ENCODE results near the gene CDH5.

The CDH5 gene

DNA sequence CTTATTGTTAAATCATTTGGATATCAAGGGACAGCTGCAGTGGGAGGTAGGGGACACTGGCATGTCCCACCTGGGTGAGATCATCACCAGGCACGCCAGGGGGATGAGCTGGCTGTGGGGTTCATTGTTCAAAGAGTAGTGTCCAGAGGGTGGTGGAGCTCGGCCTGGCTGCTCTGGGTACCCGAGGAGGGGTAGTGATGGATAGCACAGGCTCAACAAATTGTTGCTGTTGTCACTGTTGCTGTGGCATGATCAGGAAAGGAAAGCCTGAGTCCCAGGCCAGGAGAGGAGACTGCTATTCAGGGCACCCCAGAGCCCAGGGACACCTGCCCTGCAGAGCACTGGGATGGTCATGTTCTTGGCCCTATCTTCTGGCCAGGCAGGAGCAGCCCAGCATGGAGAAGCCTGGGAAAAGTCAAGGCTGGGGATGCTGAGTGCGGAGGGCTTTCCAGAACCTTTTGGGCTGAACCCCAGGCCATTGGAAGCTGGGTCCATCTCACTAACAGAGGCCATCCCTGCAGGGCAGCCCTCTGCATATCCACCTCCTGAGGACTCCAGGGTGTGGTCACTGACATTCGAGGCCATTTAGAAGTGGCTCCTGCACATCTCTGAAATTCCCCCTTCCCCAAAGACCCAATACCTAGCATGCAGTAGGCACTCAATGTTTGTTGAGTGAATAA, 72.7 kb downstream of the CDH5 start:
- TF ChIP-seq, protein P1, sequence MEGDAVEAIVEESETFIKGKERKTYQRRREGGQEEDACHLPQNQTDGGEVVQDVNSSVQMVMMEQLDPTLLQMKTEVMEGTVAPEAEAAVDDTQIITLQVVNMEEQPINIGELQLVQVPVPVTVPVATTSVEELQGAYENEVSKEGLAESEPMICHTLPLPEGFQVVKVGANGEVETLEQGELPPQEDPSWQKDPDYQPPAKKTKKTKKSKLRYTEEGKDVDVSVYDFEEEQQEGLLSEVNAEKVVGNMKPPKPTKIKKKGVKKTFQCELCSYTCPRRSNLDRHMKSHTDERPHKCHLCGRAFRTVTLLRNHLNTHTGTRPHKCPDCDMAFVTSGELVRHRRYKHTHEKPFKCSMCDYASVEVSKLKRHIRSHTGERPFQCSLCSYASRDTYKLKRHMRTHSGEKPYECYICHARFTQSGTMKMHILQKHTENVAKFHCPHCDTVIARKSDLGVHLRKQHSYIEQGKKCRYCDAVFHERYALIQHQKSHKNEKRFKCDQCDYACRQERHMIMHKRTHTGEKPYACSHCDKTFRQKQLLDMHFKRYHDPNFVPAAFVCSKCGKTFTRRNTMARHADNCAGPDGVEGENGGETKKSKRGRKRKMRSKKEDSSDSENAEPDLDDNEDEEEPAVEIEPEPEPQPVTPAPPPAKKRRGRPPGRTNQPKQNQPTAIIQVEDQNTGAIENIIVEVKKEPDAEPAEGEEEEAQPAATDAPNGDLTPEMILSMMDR (conservative IDR thresholded peaks at IDR 0.05): no peak
- H3K27ac ChIP-seq: no peak overlapping the region

DNA sequence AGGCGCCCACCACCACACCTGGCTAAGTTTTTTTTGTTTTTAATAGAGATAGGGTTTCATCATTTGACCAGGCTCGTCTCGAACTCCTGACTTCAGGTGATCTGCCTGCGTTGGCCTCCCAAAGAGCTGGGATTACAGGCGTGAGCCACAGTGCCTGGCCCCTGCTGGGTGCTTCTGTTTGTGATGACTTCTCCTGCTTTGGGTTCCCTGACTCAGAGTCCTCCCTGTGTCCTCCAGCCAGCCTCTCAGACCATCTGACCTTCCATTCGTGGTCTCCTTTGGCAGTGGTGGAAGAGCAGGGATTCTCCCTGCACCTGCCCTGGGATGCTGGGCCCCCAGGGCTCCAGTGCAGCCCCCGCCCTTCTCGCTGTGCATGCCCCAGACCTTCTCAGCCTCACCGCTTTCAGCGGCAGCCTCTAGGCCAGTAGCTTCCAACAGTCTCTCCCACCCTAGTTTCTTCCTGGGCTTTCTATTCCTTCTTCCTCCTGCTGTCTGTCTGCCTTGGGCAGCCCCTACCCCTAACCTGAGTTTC, 73.8 kb downstream of the CDH5 start:
- TF ChIP-seq, protein P1 (conservative IDR thresholded peaks at IDR 0.05): no peak
- no peak overlapping the region for H3K27ac ChIP-seq

DNA sequence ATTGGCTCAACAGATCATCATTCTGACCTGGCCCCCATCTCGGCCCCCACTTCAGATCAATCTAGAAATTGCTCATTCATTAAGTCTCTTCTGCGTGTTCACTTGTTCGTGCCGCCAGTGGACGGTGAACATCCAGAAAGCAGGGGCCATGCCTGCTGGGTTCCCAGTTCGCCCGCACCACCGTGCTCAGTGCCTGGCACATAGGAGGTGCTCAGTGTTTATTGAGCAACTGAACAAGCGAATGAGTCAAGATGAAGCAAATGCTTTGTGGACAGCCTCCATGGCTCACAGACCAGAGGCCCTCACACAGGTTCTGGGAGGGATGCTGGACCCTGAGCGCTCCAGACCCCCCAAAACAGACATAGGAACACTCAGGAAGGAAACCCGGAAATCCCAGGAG, 74.5 kb downstream of the CDH5 start:
- H3K27ac ChIP-seq: no peak overlapping the region

DNA sequence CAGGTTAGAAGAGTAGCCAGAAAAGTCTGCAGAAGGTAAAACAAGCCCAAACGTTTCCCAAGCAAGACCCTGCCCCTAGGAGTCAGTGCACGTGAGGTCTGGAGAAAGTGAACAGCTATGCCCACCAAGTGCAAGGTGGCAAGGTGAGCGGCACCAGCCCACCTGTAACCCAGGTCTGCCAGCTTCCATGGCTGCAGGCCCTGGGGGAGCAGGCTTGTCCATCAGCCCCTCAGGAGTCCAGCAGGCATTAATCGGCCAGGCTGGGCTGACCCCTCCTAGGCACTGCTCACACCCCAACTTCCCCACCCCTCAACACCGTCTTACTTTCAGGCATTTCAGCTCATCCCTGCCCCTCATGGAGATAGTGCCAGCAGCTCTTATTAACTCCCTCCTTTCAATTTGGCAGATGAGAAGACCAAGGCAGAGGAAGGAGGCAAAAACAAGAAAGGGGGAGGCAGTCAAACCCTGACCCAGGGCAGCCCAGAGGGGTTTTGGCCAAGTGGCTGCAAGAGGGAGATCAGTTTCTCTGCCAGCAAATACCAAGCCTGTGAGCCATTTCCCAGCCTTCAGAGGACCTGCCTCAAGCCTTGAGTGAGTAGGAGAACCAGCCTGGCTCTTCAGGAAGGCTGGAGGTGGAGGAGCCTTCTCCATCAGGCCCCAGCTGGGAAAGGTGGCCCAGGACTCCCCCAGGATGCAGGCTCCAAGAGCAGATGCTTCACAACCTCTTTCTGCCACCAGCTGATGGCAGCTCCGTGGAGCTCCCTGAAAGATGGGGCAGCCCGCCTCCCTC, 75.3 kb downstream of the CDH5 start:
- no peak overlapping the region for H3K27ac ChIP-seq
- TF ChIP-seq, protein P1 (conservative IDR thresholded peaks at IDR 0.05): no peak

More for the DNA sequence above, 74.5 kb downstream of the CDH5 start:
- TF ChIP-seq, protein P1 (conservative IDR thresholded peaks at IDR 0.05): no peak

DNA sequence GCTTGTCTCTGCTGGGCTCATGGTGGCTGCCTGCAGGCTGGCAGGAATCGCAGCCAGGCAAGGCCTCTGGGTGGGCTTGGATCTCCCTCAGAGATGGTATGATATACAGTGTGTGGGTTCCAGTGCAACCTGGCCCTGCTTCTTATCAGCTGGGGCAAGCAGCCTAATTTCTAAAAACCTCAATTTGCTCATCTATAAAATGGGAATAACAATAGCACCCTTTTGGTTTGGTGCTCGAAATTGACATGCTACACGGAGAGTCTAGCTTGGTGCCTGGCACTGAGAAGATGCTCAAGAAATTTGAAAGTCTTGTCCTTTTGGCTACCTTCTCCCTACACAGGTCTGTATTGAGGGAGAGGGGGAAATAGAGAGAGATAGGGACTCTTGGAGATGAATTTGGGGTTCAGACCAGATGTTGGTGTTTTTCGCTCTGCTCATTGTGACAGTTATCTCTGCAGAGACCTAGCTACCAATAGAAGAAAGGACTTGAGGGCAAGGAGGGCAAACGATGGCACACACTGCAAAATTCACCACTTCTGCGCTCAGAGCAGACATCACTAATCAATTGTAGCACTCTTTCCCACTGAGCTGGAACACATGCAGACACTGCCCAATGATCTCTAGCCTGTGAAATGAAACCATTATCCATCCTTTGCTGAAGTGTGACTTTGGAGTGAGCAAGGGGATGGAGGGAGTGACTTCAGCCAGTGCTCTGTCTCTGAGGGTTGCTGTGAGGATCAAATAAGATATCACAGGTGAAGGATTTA, 76.2 kb downstream of the CDH5 start:
- TF ChIP-seq, protein P1 (conservative IDR thresholded peaks at IDR 0.05): no peak

DNA sequence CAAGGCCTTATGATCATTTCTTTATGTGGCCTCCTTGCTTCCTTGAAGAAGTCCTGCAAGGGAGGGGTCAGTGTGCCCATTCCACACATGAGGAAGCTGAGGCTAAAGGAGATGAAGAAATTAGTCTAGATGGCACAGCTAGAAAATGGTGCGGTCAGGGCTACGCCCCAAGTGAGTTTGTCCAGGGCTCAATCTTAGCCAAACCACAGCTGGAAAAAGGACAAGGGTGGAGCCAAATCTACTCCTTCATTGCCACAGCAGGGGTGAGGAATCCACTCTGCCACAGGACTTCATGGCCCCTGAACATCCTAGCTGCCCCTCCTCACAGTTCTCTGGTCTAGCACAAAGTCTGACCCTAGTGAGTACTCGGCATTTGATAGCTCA, 76.8 kb downstream of the CDH5 start:
- TF ChIP-seq, protein P1 (conservative IDR thresholded peaks at IDR 0.05): no peak
- no peak overlapping the region for H3K27ac ChIP-seq

More for the DNA sequence above, 76.2 kb downstream of the CDH5 start:
- no peak overlapping the region for H3K27ac ChIP-seq

DNA sequence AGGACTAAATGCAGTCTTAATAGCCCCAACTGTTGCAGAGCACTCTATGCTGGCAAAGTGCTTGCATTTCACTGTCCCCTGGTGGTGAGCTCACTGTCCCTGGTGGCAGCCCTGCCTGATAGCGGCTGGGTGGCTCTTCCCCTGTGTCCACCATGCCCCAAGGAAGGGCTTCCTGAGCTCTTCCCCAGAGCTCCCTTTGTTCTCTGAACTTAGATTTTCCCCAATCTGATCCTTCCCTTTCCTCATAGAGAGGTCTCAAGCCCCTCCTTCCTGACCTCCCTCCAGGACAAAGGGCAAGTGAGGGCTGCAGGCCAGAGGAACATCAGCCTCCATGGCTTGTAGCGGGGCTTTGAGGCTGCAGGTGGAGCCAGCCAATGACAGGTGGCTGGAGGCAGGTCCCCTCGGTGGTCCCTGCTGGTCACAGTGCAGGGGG, 77.6 kb downstream of the CDH5 start:
- TF ChIP-seq, protein P1 (conservative IDR thresholded peaks at IDR 0.05): no peak
- H3K27ac ChIP-seq: no peak overlapping the region

Measured in VCaP (cell line).